Kidney (tissue), 14 donors: Measurements from ENCODE around the gene RAD51B. TPM values are rescaled to one million over a fixed set of nuclear protein-coding genes. Genes with fewer than 3 reads are reported as not detected.

Experiments
- DNase-seq, 5 donors: peaks; one replicate each; pipeline ENCODE4 v3.0.0-alpha.2; 2013 to 2020
- FAIRE-seq: peaks from 2 replicates; lab custom pipeline; 2012; peaks lifted over from hg19 to GRCh38; lab: Jason Lieb, UNC
- H3K27ac ChIP-seq, 2 donors: one replicate each; pipeline ENCODE4 v1.7.0; 2013; ENCODE audit warnings: low read depth in 2 of 2, low read length in 2 of 2, inconsistent platforms in 1 of 2
- H3K27me3 ChIP-seq: one replicate; pipeline ENCODE4 v1.7.1; 2013; ENCODE audit warnings: low read length, inconsistent platforms; ENCODE audit not compliant: control insufficient read depth, insufficient read depth
- H3K36me3 ChIP-seq, 3 donors: one replicate each; pipeline versions ENCODE4 v1.7.0 to v1.7.1; 2013; ENCODE audit warnings: low read length in 3 of 3, control low read depth in 1 of 3, inconsistent platforms in 1 of 3; ENCODE audit not compliant: insufficient read depth in 3 of 3, control insufficient read depth in 2 of 3
- H3K4me1 ChIP-seq, 3 donors: one replicate each; pipeline versions ENCODE4 v1.7.0 to v1.7.1; 2013; ENCODE audit warnings: low read length in 3 of 3, inconsistent platforms in 1 of 3, low read depth in 1 of 3; ENCODE audit not compliant: control insufficient read depth in 2 of 3, insufficient read depth in 2 of 3
- H3K4me3 ChIP-seq, 3 donors: one replicate each; pipeline versions ENCODE4 v1.7.0 to v1.8.1; 2013; ENCODE audit warnings: low read length in 3 of 3, control low read depth in 1 of 3, inconsistent platforms in 1 of 3
- H3K9ac ChIP-seq, 3 donors: one replicate each; pipeline versions ENCODE4 v1.7.0 to v1.7.1; 2013; ENCODE audit warnings: low read length in 3 of 3, control low read depth in 1 of 3, inconsistent platforms in 1 of 3
- H3K9me3 ChIP-seq, 3 donors: one replicate each; pipeline versions ENCODE4 v1.7.0 to v1.7.1; 2013; ENCODE audit warnings: low read length in 3 of 3, control low read depth in 1 of 3, inconsistent platforms in 1 of 3; ENCODE audit not compliant: control insufficient read depth in 2 of 3, insufficient read depth in 1 of 3
- intact Hi-C: fragments of 100-400 bp; cut with DNase I; formaldehyde crosslinking; loops from one replicate; pipeline ENCODE4 v1.11.1; 2022
- polyA plus RNA-seq: library from polyadenylated mRNA; stranded (reverse); fragments of 350-450 nt; fragmentation: Illumina TruSeq; extraction: RNeasy Lipid Tissue Mini Kit (QIAGEN cat#74804); gene quantifications from one replicate; pipeline ENCODE4 v1.2.3, GENCODE V29; 2014; ENCODE audit warnings: low read depth, low replicate concordance; ENCODE audit not compliant: insufficient read depth
- total RNA-seq: library from RNA; stranded (reverse); fragmentation: NEBNext Ultra II Directional; extraction: Animal tissue kit (Norgen Biotek cat#: 25700); gene quantifications from one replicate; pipeline ENCODE4 v1.2.1, GENCODE V29; 2021
- TF ChIP-seq, protein P1 (sequence below): IDR thresholded peaks from 3 replicates; pipeline ENCODE4 v1.5.1; 2012; ENCODE audit warnings: mild to moderate bottlenecking, moderate library complexity, borderline replicate concordance; ENCODE audit not compliant: insufficient read depth; ENCODE audit errors: extremely low read depth
- donor health status: control.
- donor health status: control.
- donor health status: control.
- donor health status: control.
- donor health status: control.
- donor health status: DM: yes; HTN: yes; CAD: no.
- donor health status: Normal renal cell carcinoma (clear cell type).

RAD51B gene
- total and polyA plus RNA-seq, 2 donors from 2014 or later, result 6.9 to 18.0 TPM

DNA sequence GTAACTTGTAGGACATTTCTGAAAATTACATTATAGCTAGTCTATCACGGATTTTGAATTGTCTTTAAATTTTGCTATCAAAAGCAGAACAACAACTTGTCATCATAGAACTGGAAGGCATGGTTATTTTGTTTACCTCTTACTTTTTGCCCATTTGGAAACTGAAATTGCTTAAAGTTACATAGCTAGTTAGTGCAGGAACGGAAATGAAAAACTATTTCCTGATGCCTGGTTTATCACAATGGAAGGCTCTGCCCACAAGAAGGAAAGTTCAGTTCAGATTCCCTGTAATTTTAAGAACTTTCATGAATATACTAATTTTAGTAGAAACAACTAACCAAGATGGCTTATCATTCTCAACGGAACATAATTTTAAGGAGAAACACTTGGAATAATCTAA lies 427.7 kb downstream of the RAD51B start:
- TF ChIP-seq, protein P1, sequence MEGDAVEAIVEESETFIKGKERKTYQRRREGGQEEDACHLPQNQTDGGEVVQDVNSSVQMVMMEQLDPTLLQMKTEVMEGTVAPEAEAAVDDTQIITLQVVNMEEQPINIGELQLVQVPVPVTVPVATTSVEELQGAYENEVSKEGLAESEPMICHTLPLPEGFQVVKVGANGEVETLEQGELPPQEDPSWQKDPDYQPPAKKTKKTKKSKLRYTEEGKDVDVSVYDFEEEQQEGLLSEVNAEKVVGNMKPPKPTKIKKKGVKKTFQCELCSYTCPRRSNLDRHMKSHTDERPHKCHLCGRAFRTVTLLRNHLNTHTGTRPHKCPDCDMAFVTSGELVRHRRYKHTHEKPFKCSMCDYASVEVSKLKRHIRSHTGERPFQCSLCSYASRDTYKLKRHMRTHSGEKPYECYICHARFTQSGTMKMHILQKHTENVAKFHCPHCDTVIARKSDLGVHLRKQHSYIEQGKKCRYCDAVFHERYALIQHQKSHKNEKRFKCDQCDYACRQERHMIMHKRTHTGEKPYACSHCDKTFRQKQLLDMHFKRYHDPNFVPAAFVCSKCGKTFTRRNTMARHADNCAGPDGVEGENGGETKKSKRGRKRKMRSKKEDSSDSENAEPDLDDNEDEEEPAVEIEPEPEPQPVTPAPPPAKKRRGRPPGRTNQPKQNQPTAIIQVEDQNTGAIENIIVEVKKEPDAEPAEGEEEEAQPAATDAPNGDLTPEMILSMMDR, result no peak
- no peak for DNase-seq
- intact Hi-C loops, result loop anchor here (10.0 kb wide), 1 partner anchor 568 kb away; no protein-coding TSS in a partner anchor

DNA sequence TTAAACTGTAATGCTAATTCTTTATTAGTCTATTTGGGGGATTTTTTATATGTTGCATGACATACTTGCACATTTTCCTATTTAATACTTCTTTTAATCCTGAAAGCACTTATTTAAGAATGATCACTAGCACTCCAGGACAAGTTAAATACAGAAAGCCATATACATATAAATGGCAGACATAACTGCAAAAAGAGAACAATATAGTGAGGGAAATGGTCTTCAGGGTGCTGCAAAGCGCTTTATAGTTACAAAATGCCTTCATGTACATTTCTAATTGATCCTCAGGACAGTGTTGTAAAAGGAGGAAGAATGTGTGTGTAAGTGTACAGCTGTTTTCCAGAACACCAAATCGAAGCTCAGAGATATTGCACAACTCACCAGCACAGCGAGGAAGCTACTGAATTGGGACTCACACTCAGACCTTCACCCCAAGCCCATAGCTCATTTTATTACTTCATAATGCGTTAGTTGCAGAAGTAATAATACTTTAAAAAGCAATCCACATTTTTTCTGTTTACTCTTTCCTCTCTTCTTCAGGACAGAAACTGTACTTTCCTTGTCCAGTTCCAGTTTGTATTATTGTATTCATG lies 428.2 kb downstream of the RAD51B start:
- Histone ChIP-seq H3K9ac (peak overlapping the region in 2 of 3 donors; percentile 1 to 4), H3K4me1 (peaks cover 34 to 39% (median 36%) of the 10 kb centered on the region in 3 donors), H3K9me3 (no peaks in the 10 kb centered on the region), H3K36me3 (no peaks in the 10 kb centered on the region), H3K27me3 (no peaks in the 10 kb centered on the region), H3K4me3 (no peak overlapping the region), H3K27ac (peak overlapping the region; percentile 30 to 84)
- FAIRE-seq (no peak), DNase-seq (no peak)
- intact Hi-C loops, result loop anchor here (10.0 kb wide), 1 partner anchor 567 kb away; no protein-coding TSS in a partner anchor
- TF ChIP-seq, protein P1, result no peak

More for the DNA sequence above, 427.7 kb downstream of the RAD51B start:
- Histone ChIP-seq H3K27me3 (no peaks in the 10 kb centered on the region), H3K4me3 (no peak overlapping the region), H3K36me3 (no peaks in the 10 kb centered on the region), H3K9me3 (no peaks in the 10 kb centered on the region), H3K9ac (no peak overlapping the region), H3K4me1 (peaks cover 34 to 39% (median 36%) of the 10 kb centered on the region in 3 donors), H3K27ac (peak overlapping the region in 1 of 2 donors; percentile 84)
- no peak for FAIRE-seq

DNA sequence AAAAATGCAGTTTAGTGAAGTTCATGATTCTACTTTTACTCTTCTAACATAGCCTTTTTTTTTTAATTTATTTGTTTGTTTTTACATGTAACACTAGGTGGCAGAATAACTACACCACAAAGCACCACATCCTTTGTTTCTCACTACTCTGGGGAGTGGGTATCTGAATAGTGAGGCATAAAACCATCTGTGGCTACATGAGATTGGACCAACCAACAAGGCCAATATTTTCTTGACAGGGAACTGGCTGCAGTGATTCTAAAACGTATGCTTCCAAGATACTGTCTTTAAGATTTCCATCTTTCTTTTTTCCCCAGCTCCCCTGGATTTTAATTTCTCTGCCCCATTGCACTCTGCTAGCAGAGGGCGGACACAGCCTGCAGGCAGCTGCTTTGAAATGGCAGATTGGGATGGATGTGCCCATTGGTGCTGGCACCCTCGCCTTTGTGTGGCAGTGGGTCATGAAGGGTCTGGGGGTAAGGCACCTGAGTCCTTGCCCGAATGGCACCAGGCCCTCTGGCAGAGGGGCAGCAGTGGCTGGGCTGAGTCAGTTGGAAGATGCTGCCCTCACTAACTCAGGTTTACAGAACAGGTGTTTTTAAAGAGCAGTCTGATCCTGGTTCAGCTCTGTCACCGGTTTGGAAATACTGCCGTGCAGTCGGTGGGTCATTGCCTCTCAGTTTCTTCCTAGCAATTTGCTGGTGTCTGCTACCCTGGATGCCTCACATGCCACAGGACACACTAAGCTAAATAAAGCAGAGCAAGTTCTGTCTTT lies 429.1 kb downstream of the RAD51B start:
- TF ChIP-seq, protein P1, result peak; percentile 46
- Histone ChIP-seq H3K9me3 (no peaks in the 10 kb centered on the region), H3K4me3 (no peak overlapping the region), H3K27me3 (no peaks in the 10 kb centered on the region), H3K4me1 (peaks cover 34 to 39% (median 36%) of the 10 kb centered on the region in 3 donors), H3K27ac (peak overlapping the region; percentile 58 to 84), H3K9ac (peak overlapping the region in 1 of 3 donors; percentile 1), H3K36me3 (no peaks in the 10 kb centered on the region)
- intact Hi-C loops, result loop anchor here (10.0 kb wide), 1 partner anchor 566 kb away; no protein-coding TSS in a partner anchor
- DNase-seq (peak; percentile 67 to 94 (median 74)), FAIRE-seq (peak; percentile 89)
